Measurements from ENCODE around the gene TBC1D22A.

TBC1D22A gene

DNA sequence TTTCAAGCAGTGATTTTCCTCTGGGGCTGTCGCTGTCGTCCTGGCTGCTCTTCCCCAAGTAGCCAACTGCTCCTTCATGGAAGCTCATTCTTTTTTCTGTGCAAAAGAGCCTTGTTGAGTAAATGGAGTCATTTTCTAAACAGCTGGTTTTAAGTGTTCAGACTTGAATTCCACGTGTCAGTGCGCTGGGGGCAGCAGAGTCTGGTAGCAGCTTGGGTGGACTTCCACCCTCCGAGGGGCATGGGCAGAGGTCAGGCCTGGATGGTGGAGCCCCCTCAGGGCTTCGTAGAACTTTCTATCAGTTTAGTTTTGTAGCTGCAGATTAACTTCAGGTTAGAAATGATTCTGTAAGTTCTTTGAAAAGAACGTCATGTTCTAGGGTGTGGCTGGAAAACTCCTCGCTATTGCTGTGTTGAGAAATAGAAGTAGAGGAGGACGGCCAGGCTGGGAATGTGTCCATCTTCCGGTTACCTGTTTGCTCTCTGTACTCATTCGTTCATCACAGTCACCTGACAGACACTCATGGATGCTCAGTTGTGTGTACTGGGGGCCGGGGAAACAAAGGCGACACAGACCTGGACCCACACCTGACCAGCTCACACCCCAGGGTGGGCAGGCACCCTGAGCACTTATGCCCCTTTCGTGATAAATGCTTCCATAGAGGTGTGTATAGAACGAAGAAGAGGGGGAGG, 270.7 kb downstream of the TBC1D22A start:
- no peak overlapping the region for H3K4me3 ChIP-seq (ENCODE audit: low read depth, low read length)
- H3K36me3 ChIP-seq = no peaks in the 10 kb centered on the region
- no peaks in the 10 kb centered on the region for H3K9me3 ChIP-seq (ENCODE audit: severe bottlenecking)
- no peaks in the 10 kb centered on the region for H3K27me3 ChIP-seq (ENCODE audit: insufficient read depth, low read depth, severe bottlenecking)
- H3K27ac ChIP-seq = no peak overlapping the region
- DNase-seq = no peak
- TF ChIP-seq CTCF (IDR thresholded peaks at IDR 0.05; ENCODE audit: low read depth, low read length) = no peak

DNA sequence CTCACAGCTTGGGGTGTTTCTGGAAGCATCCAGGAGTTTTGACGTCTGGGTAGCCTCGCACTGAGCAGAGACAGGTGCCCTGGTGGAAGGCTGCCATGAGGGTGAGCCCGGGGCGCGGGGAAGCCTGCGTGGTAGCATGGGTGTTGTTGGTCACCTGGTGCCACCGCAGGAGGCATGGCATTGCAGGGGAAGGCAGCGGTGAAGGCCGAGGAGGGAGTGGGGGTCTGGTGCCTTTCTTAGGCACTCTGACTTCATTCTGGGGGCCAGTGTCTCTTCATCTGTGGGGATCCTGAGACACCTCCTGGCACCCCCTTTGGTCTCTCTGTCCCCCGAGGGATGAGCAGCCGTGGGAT, 271.2 kb downstream of the TBC1D22A start:
- Histone ChIP-seq H3K27ac (no peak overlapping the region), H3K9me3 (ENCODE audit: severe bottlenecking) (no peaks in the 10 kb centered on the region), H3K36me3 (no peaks in the 10 kb centered on the region), H3K4me3 (ENCODE audit: low read depth, low read length) (no peak overlapping the region), H3K27me3 (ENCODE audit: insufficient read depth, low read depth, severe bottlenecking) (no peaks in the 10 kb centered on the region)
- no peak for DNase-seq
- no peak for TF ChIP-seq CTCF (IDR thresholded peaks at IDR 0.05; ENCODE audit: low read depth, low read length)

GRCh38 chr22:47034076-47034808, 271.8 kb downstream of the TBC1D22A start:
- Histone ChIP-seq H3K4me3 (ENCODE audit: low read depth, low read length) (no peak overlapping the region), H3K9me3 (ENCODE audit: severe bottlenecking) (no peaks in the 10 kb centered on the region), H3K27ac (no peak overlapping the region), H3K27me3 (ENCODE audit: insufficient read depth, low read depth, severe bottlenecking) (no peaks in the 10 kb centered on the region), H3K36me3 (no peaks in the 10 kb centered on the region)
- no peak for TF ChIP-seq CTCF (IDR thresholded peaks at IDR 0.05; ENCODE audit: low read depth, low read length)
- no peak for DNase-seq

- TF ChIP-seq CTCF (IDR thresholded peaks at IDR 0.05; ENCODE audit: low read depth, low read length) = peak; percentile 8; the same call in 1 of the 2 replicates
- no peaks in the 10 kb centered on the region for H3K9me3 ChIP-seq (ENCODE audit: severe bottlenecking)
- no peaks in the 10 kb centered on the region for H3K27me3 ChIP-seq (ENCODE audit: insufficient read depth, low read depth, severe bottlenecking)
- H3K36me3 ChIP-seq = no peaks in the 10 kb centered on the region
- H3K4me3 ChIP-seq (ENCODE audit: low read depth, low read length) = no peak overlapping the region
- H3K27ac ChIP-seq = no peak overlapping the region
- DNase-seq = peak; percentile 37
Observed at GRCh38 chr22:47034905-47035419, 272.5 kb downstream of the TBC1D22A start.

DNA sequence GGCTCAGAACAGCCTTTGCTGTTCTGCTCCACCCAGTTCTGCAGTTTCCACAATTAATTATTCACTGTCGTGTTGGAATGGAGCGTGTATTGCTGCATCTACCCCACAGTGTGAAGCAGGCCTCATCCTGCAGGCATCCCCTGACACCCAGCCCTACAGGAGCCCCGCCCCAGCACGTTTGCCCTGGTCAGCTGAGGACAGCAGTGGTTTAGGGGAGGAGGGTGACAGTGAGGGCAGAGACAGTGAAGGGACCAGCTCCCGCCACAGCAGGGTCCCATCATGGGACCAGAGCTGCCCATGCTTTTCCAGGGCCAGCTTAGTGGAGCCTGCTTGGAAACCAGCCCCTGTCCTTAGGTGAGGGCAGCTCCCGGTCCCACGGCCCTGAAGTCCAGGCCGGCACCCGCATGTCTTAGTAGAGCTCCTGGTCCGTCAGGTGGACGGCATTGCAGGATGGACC, 273.0 kb downstream of the TBC1D22A start:
- DNase-seq = no peak
- TF ChIP-seq CTCF (IDR thresholded peaks at IDR 0.05; ENCODE audit: low read depth, low read length) = no peak

More for the DNA sequence above, 273.0 kb downstream of the TBC1D22A start:
- H3K9me3 ChIP-seq (ENCODE audit: severe bottlenecking) = no peaks in the 10 kb centered on the region
- H3K36me3 ChIP-seq = no peaks in the 10 kb centered on the region
- H3K27me3 ChIP-seq (ENCODE audit: insufficient read depth, low read depth, severe bottlenecking) = no peaks in the 10 kb centered on the region
- H3K27ac ChIP-seq = no peak overlapping the region
- no peak overlapping the region for H3K4me3 ChIP-seq (ENCODE audit: low read depth, low read length)
